Upper lobe of left lung (tissue), 6 donors: Measurements from ENCODE around the gene TRIM27. TPM values are rescaled to one million over a fixed set of nuclear protein-coding genes. Genes with fewer than 3 reads are reported as not detected.

Source experiments
- ATAC-seq, 2 donors: fragments of 200-7000 bp; cut with Tn5 transposase; one replicate each; pipeline ENCODE4 v1.9.1; 2022; ENCODE audit warnings: mild to moderate bottlenecking in 2 of 2, moderate library complexity in 2 of 2; ENCODE audit not compliant: low FRiP score in 2 of 2
- DNase-seq, 2 donors: peaks; one replicate each; pipeline ENCODE4 v3.0.0-alpha.2; 2019 to 2020
- H3K27ac ChIP-seq, 4 donors: fragments of 200-600 bp; sonication (generic); one replicate each; pipeline ENCODE4 v1.5.1; 2016 to 2019
- H3K27me3 ChIP-seq, 4 donors: fragments of 200-600 bp; sonication (generic); one replicate each; pipeline ENCODE4 v1.5.1; 2017 to 2019
- H3K36me3 ChIP-seq, 4 donors: fragments of 200-600 bp; sonication (generic); one replicate each; pipeline ENCODE4 v1.5.1; 2016 to 2019
- H3K4me1 ChIP-seq, 4 donors: fragments of 200-600 bp; sonication (generic); one replicate each; pipeline ENCODE4 v1.5.1; 2018 to 2019
- H3K4me3 ChIP-seq, 4 donors: fragments of 200-600 bp; sonication (generic); one replicate each; pipeline ENCODE4 v1.5.1; 2017 to 2019; ENCODE audit warnings: mild to moderate bottlenecking in 2 of 4, moderate library complexity in 1 of 4
- H3K9me3 ChIP-seq, 4 donors: fragments of 200-600 bp; sonication (generic); one replicate each; pipeline ENCODE4 v1.5.1; 2018 to 2019
- CTCF ChIP-seq, 6 experiments: fragments of 450-650 bp in 4 of 6; fragments of 200-600 bp in 2 of 6; sonication (generic) in 2 of 6; IDR thresholded peaks; one replicate each; pipeline ENCODE4 v1.5.1; 2016 to 2019; ENCODE audit warnings: antibody characterized with exemption in 6 of 6
- EP300 ChIP-seq, 4 donors: sonication (generic); formaldehyde crosslinking; IDR thresholded peaks; one replicate each; pipeline ENCODE4 v1.5.1; 2017; ENCODE audit warnings: antibody characterized with exemption in 4 of 4, control low read depth in 2 of 4
- POLR2A ChIP-seq, 4 donors: fragments of 450-650 bp; IDR thresholded peaks; one replicate each; pipeline ENCODE4 v1.5.1; 2016 to 2017; ENCODE audit warnings: antibody characterized with exemption in 4 of 4, mild to moderate bottlenecking in 2 of 4
- POLR2AphosphoS5 ChIP-seq, 2 donors: sonication (generic); formaldehyde crosslinking; IDR thresholded peaks; one replicate each; pipeline ENCODE4 v1.5.1; 2017; ENCODE audit warnings: antibody characterized with exemption in 2 of 2
- WGBS, 2 donors: methylation state at CpG; one replicate each; pipeline ENCODE4 v1.1.5; 2017 to 2018; 5-methylcytosine and 5-hydroxymethylcytosine counted together
- total RNA-seq, 6 donors: library from RNA; depleted of rRNA in 4 of 6; stranded (reverse); fragments of >200 nt in 4 of 6; gene quantifications; one replicate each; pipeline versions ENCODE4 v1.1.0 to v1.2.1, GENCODE V29; 2016 to 2021
- donor health status: DM: no; HTN: no; CAD: no; lungs with moderate emphysema.
- donor health status: DM: no; HTN: yes; CAD: no; lungs with severe emphysema.

TRIM27 gene
- total RNA-seq, 6 donors from 2014 or later, result 45.8 to 90.1 (median 55.5) TPM

GRCh38 chr6:28948782-28949486, 25.1 kb upstream of the TRIM27 start:
- H3K4me1 ChIP-seq, result peaks cover 0 to 10% (median 8%) of the 10 kb centered on the region in 4 donors
- no peaks in the 10 kb centered on the region for H3K27me3 ChIP-seq
- H3K36me3 ChIP-seq, result no peaks in the 10 kb centered on the region
- TF ChIP-seq POLR2A (IDR thresholded peaks at IDR 0.05) (no peak), EP300 (IDR thresholded peaks at IDR 0.05) (no peak), CTCF (IDR thresholded peaks at IDR 0.05) (no peak), POLR2AphosphoS5 (IDR thresholded peaks at IDR 0.05) (no peak)
- H3K9me3 ChIP-seq, result no peaks in the 10 kb centered on the region
- no peak overlapping the region for H3K27ac ChIP-seq
- WGBS, 2 donors, result 79 to 87% methylated on average over 23 of the region's 23 CpGs
- DNase-seq, result no peak
- no peak for ATAC-seq
- H3K4me3 ChIP-seq, result no peak overlapping the region

- 89 to 97% methylated on average over 1 of the region's 1 CpG for WGBS, 2 donors
- no peak for DNase-seq
Measured at GRCh38 chr6:28947831-28948270, 24.1 kb upstream of the TRIM27 start.

GRCh38 chr6:28947067-28947765, 23.4 kb upstream of the TRIM27 start:
- TF ChIP-seq POLR2A (IDR thresholded peaks at IDR 0.05) (no peak), CTCF (IDR thresholded peaks at IDR 0.05) (no peak), POLR2AphosphoS5 (IDR thresholded peaks at IDR 0.05) (no peak), EP300 (IDR thresholded peaks at IDR 0.05) (no peak)
- no peak for DNase-seq
- no peak for ATAC-seq
- no peak overlapping the region for H3K27ac ChIP-seq
- no peaks in the 10 kb centered on the region for H3K9me3 ChIP-seq
- peaks cover 5 to 16% (median 9%) of the 10 kb centered on the region in 4 donors for H3K4me1 ChIP-seq
- H3K27me3 ChIP-seq, result no peaks in the 10 kb centered on the region
- no peak overlapping the region for H3K4me3 ChIP-seq
- WGBS, 2 donors, result 90 to 91% methylated on average over 6 of the region's 6 CpGs
- H3K36me3 ChIP-seq, result no peaks in the 10 kb centered on the region

More at GRCh38 chr6:28947831-28948270, 24.1 kb upstream of the TRIM27 start:
- Histone ChIP-seq H3K4me3 (no peak overlapping the region), H3K36me3 (no peaks in the 10 kb centered on the region), H3K27ac (no peak overlapping the region), H3K9me3 (no peaks in the 10 kb centered on the region), H3K27me3 (no peaks in the 10 kb centered on the region), H3K4me1 (peaks cover 0 to 15% (median 7%) of the 10 kb centered on the region in 4 donors)
- no peak for ATAC-seq
- no peak for TF ChIP-seq EP300 (IDR thresholded peaks at IDR 0.05)
- TF ChIP-seq POLR2A (IDR thresholded peaks at IDR 0.05), result no peak
- no peak for TF ChIP-seq CTCF (IDR thresholded peaks at IDR 0.05)
- no peak for TF ChIP-seq POLR2AphosphoS5 (IDR thresholded peaks at IDR 0.05)

GRCh38 chr6:28945349-28945748, 21.6 kb upstream of the TRIM27 start:
- Histone ChIP-seq H3K9me3 (no peaks in the 10 kb centered on the region), H3K4me3 (no peak overlapping the region), H3K27me3 (no peaks in the 10 kb centered on the region), H3K27ac (no peak overlapping the region), H3K36me3 (no peaks in the 10 kb centered on the region), H3K4me1 (peaks cover 13 to 33% (median 15%) of the 10 kb centered on the region in 4 donors)
- ATAC-seq, result no peak
- 81 to 89% methylated on average over 3 of the region's 3 CpGs for WGBS, 2 donors
- no peak for DNase-seq
- TF ChIP-seq POLR2AphosphoS5 (IDR thresholded peaks at IDR 0.05) (no peak), POLR2A (IDR thresholded peaks at IDR 0.05) (no peak), CTCF (IDR thresholded peaks at IDR 0.05) (no peak), EP300 (IDR thresholded peaks at IDR 0.05) (no peak)
